Osteoblast (primary cell): Measurements from ENCODE around the gene GLB1L2. TPM values are rescaled to one million over a fixed set of nuclear protein-coding genes. Genes with fewer than 3 reads are reported as not detected.

Experiments used
- DNase-seq: peaks from one replicate; pipeline ENCODE4 v3.0.0; 2011; ENCODE audit warnings: low spot score, mixed read lengths; ENCODE audit not compliant: insufficient read length; ENCODE audit errors: missing footprints
- H2AFZ ChIP-seq: 2 replicates; pipeline ENCODE4 v1.6.0; 2011; ENCODE audit warnings: mild to moderate bottlenecking, low read length
- H3K27ac ChIP-seq: 2 replicates; pipeline ENCODE4 v1.5.1; 2011; ENCODE audit warnings: mild to moderate bottlenecking, low read depth, low read length, moderate library complexity
- H3K27me3 ChIP-seq: 2 replicates; pipeline ENCODE4 v1.6.0; 2012; ENCODE audit warnings: mild to moderate bottlenecking, control low read depth, inconsistent platforms, low read length, moderate library complexity; ENCODE audit not compliant: insufficient read depth
- H3K36me3 ChIP-seq: 2 replicates; pipeline ENCODE4 v1.5.1; 2011; ENCODE audit warnings: mild to moderate bottlenecking, low read length, control low read depth, moderate library complexity; ENCODE audit not compliant: insufficient read depth
- H3K4me1 ChIP-seq: 2 replicates; pipeline ENCODE4 v1.5.1; 2011; ENCODE audit warnings: mild to moderate bottlenecking, low read length, control low read depth, moderate library complexity; ENCODE audit not compliant: insufficient read depth
- H3K4me2 ChIP-seq: 2 replicates; pipeline ENCODE4 v1.6.0; 2011; ENCODE audit warnings: mild to moderate bottlenecking, low read length; ENCODE audit not compliant: insufficient read depth
- H3K4me3 ChIP-seq: fragments of 200-600 bp; sonication (generic); 3 replicates; pipeline ENCODE4 v1.5.1; 2012; ENCODE audit warnings: mild to moderate bottlenecking, low read length, inconsistent platforms; ENCODE audit not compliant: insufficient read depth
- H3K79me2 ChIP-seq: 2 replicates; pipeline ENCODE4 v1.6.0; 2012; ENCODE audit warnings: mild to moderate bottlenecking, low read length, control low read depth, inconsistent platforms; ENCODE audit not compliant: insufficient read depth
- H3K9me3 ChIP-seq: 2 replicates; pipeline ENCODE4 v1.5.1; 2011; ENCODE audit warnings: low read depth, low read length, control low read depth
- H4K20me1 ChIP-seq: 2 replicates; pipeline ENCODE4 v1.6.0; 2012; ENCODE audit warnings: mild to moderate bottlenecking, low read length, control low read depth; ENCODE audit not compliant: insufficient read depth
- total RNA-seq: library from RNA; depleted of rRNA; stranded (reverse); fragments of >200 nt; gene quantifications from 2 replicates; pipeline ENCODE4 v1.2.3, GENCODE V29; 2012
- TF ChIP-seq, protein P1 (sequence below): IDR thresholded peaks from 2 replicates; pipeline ENCODE4 v1.5.1; 2011; ENCODE audit warnings: mild to moderate bottlenecking, low read depth, low read length, moderate library complexity; ENCODE audit errors: extremely low read depth

GLB1L2 gene
- total RNA-seq, 1 donor = 0.36 TPM

DNA sequence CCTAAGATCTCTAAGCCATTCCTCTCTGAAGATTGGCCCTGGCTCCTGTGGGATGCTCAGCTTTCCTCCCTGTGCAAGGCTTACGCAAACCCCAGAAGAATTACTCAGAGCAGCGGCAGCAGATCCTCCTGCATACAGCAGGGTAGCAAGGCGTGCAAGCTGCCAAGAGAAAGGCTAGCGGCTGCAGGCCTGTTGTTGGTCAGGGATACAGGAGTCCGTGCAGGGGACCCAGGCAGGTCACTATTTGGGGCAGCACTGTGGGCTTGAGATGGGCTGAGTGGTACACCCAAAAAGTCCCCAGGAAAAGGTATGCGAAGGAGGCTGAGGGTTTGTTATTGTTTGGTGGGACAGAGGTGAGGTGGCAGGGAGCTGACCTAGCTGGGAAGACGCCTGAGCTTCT, 1.5 kb downstream of the GLB1L2 start:
- H2AFZ ChIP-seq = no peak overlapping the region
- TF ChIP-seq, protein P1, sequence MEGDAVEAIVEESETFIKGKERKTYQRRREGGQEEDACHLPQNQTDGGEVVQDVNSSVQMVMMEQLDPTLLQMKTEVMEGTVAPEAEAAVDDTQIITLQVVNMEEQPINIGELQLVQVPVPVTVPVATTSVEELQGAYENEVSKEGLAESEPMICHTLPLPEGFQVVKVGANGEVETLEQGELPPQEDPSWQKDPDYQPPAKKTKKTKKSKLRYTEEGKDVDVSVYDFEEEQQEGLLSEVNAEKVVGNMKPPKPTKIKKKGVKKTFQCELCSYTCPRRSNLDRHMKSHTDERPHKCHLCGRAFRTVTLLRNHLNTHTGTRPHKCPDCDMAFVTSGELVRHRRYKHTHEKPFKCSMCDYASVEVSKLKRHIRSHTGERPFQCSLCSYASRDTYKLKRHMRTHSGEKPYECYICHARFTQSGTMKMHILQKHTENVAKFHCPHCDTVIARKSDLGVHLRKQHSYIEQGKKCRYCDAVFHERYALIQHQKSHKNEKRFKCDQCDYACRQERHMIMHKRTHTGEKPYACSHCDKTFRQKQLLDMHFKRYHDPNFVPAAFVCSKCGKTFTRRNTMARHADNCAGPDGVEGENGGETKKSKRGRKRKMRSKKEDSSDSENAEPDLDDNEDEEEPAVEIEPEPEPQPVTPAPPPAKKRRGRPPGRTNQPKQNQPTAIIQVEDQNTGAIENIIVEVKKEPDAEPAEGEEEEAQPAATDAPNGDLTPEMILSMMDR = no peak

DNA sequence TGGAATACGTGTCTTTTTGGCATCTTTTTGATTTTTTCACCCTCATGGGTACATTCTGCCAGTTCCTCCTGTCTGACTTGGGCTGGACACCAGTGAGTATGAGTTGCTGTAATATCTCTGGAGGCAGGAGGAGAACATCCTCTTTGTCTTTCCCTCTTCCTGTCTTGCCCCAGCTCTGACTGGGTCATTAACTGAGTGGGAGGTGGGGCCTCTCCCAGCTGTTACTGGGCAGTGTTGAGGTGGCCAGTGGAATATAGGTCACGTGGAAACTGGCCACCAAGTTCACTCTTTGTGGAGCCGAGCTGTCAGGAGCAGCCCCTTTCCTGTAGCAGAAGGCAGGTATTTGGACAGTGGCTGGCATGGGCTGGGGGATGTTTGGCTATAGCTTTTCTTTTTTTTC, 2.2 kb downstream of the GLB1L2 start:
- Histone ChIP-seq H3K36me3 (no peaks in the 10 kb centered on the region), H3K9me3 (no peaks in the 10 kb centered on the region), H3K4me3 (no peak overlapping the region), H3K79me2 (no peaks in the 10 kb centered on the region), H3K27me3 (peaks cover 31% of the 10 kb centered on the region), H3K4me1 (no peaks in the 10 kb centered on the region), H4K20me1 (no peaks in the 10 kb centered on the region), H3K27ac (no peak overlapping the region), H3K4me2 (no peak overlapping the region), H2AFZ (no peak overlapping the region)
- DNase-seq = peak; percentile 82
- TF ChIP-seq, protein P1 = no peak

More for the DNA sequence above, 1.5 kb downstream of the GLB1L2 start:
- peak; percentile 69 for DNase-seq
- Histone ChIP-seq H3K4me1 (no peaks in the 10 kb centered on the region), H3K27ac (no peak overlapping the region), H3K4me2 (no peak overlapping the region), H3K36me3 (no peaks in the 10 kb centered on the region), H3K4me3 (no peak overlapping the region), H4K20me1 (no peaks in the 10 kb centered on the region), H3K79me2 (no peaks in the 10 kb centered on the region), H3K9me3 (no peaks in the 10 kb centered on the region), H3K27me3 (peaks cover 31% of the 10 kb centered on the region)

DNA sequence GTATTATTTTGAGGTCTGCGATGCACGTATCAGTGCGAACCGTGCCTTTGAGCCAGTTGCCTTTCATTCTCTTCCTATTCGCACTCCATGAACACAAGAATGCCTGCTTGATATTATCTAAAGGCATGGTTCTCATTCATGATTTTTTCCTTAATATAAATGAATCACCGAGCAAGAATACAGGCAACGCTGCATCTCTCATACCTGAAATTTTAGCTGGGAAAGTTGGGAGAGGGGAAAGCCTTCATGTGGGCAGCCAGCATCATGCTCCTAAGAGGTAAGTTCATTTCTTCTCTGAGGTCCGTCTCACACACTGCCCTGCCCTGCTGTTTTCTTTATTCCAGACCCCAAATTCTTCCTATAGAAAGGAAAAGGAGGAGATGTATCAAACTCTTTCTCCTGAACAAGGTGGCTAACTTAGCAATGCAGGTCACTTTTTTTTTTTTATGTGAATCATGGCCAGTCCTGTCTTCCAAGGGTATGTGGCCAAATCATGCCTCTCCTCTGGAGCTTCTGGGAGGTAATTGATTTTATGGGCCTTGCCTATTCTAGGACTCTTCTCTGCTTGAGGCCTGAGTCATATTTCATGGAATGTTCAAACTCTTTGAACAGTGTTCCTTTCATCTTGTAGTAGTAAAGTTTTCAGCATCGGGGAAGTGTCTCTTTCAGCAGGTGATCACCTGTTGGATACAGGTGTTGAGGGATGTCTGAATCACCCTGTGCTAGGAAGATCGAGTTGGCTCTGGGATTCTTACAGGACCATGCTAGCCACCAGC, 3.2 kb downstream of the GLB1L2 start:
- Histone ChIP-seq H3K27me3 (peaks cover 31% of the 10 kb centered on the region), H3K4me1 (no peaks in the 10 kb centered on the region), H3K36me3 (no peaks in the 10 kb centered on the region), H4K20me1 (no peaks in the 10 kb centered on the region), H3K4me2 (no peak overlapping the region), H2AFZ (no peak overlapping the region), H3K79me2 (no peaks in the 10 kb centered on the region), H3K9me3 (no peaks in the 10 kb centered on the region), H3K27ac (no peak overlapping the region), H3K4me3 (no peak overlapping the region)
- DNase-seq = no peak
- TF ChIP-seq, protein P1 = no peak

DNA sequence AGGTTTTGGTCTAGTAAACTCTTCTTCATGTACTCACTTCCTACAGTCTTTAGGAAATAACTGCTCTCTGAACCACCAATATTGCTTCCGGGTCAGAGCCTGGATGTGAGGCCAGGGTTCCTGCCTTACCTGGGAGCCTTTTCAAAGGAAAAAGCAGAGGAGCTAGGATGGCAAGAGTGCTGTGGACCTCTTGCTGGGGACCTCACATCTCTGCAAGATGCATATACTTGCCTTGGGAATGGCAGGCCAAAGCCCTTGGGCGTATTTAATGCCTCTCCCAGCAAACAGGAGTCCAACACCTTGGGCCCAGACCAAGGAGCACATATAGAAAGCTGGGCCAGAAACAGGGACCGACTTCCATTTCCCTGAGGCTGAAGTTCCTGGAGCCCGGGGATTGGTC, 5.3 kb downstream of the GLB1L2 start:
- Histone ChIP-seq H3K4me1 (no peaks in the 10 kb centered on the region), H3K79me2 (no peaks in the 10 kb centered on the region), H3K27me3 (peaks cover 16% of the 10 kb centered on the region), H2AFZ (no peak overlapping the region), H3K4me3 (no peak overlapping the region), H3K27ac (no peak overlapping the region), H3K9me3 (no peaks in the 10 kb centered on the region), H3K4me2 (no peak overlapping the region), H3K36me3 (no peaks in the 10 kb centered on the region), H4K20me1 (no peaks in the 10 kb centered on the region)
- DNase-seq = no peak
- TF ChIP-seq, protein P1 = no peak
